HG02623 (cell line): Measurements from ENCODE around the gene ABCD3.
A peak's percentile ranks its signal among the peaks of the same experiment; 100 is the strongest.

Experiments
- ATAC-seq: cut with Tn5 transposase; IDR thresholded peaks from one replicate; pipeline ENCODE4 v1.9.1; 2021; ENCODE audit warnings: moderate library complexity; ENCODE audit not compliant: unreplicated experiment

The ABCD3 gene

DNA sequence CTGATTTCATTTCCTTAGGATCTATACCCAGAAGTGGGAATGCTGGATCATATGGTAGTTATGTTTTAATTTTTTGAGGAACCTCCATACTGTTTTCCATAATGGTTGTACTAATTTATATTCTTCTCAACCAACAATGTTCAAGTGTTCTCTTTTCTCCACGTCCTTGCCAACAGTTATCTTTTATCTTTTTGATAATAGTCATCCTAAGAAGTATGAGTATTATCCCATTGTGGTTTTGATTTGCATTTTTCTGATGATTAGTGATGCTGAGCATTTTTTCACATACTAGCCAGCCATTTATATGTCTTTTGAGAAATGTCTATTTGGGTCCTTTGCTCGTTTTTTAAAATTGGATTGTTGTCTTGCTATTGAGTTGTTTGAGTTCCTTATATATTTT lies 38.5 kb downstream of the ABCD3 start:
- no peak for ATAC-seq

DNA sequence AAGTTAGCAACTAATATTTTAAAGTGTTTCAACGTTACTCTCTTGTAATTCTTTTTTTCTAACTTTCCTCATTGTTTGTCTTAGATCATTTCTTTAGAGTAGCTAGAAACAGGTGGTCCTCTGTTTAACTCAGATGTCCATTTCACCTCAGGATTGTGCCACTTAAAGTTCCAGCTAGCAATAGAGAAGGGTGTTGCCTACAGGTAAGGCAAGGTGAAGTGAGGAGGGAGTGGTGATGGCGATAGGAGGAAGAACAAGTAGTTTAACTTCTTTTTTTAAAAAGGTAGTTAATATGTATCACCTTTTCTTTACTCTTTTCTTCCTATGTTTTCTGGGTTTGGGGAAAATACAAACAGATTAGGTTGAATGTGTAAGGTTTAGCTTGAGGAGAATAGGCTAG lies 44.4 kb downstream of the ABCD3 start:
- no peak for ATAC-seq

DNA sequence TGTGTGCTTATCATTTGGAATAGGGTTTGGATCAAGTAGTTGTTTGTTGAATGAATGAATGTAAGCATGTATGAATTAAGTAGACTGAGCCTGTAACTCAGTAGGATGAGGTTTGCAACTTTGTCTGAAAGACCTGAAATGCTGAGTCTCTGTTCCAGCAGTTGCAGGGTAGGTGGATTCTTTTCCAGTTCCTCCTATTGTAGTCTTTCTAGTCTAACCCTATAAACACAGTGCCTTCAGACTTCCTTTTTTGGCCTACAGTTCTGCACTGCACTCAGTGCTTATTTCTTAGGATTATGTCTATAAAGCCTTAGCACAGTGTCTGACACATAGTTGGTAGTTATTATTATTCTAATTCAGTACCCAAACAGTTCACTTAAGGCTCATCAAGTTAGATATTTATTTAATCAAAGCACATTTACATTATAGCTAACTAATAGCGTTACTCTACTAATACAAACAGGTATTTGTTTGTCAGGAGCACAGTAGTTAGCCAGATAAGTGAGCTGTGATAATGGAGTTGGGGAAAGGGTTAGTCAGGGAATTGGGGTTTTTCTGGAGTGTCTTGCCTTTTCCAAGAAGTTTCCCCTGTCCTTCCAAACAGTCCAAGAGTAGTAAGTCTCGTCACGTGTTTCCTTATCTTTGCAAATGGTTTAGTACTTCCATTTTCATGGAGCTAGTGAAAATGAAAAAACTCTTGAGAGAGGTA lies 45.0 kb downstream of the ABCD3 start:
- ATAC-seq: no peak

DNA sequence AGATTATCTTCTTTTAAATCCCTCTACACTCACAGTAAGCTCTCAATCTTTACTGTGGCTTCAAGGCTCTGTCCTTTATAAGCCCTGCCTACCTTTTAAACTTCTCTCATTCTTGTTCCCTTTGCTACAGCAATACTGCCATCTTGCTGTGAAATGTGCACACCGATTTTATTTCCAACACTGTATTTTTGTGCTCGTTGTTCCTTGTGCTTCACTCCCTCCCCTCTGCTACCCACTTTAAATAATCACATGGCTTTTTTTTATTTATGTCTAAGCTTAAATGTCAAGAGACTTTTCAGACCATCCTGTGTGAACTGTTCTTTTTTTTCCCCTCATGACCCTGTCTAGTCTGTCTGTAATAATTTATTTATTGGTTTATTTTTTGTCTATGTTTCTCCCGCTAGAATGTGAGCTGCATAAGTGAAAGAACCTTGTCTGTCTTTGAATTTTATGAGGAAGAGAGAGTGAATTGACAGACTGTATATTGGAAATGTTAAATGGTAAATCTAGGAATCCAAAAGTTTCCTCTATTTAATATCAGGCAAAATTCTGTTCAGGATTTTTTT lies 45.7 kb downstream of the ABCD3 start:
- ATAC-seq: no peak

DNA sequence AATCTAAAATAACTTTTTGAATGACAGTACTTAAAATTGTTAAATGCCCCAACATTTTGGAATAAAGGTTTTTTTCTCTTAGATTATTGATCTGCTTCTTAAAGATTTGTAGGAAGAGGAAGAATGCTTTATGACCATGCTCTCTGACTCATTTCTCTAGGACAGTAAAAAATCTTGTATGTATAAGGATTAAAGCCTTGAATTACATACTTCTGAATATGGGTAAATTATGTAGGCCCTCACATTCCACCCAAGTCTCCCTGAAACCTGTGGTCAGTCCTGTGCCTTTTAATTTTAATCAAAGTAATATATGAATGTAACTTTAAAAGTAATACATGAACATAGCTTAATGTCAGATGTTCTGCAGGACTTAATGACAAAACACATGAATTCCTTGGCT lies 50.5 kb downstream of the ABCD3 start:
- ATAC-seq: no peak

DNA sequence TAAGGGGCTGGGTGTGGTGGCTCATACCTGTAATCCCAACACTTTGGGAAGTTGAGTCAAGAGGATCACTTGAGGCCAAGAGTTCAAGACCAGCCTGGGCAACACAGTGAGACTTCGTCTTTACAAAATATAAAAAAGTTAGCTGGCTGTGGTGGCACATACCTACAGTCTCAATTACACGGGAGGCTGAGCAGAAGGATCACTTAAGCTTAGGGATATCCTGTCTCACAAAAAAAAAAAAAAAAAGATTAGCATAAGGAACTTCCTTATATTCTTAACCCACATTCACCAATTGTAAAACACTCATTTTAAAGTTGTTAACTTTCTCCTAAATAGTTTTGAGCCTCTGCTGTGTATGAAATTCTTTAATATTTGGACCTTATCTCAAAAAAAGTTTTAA lies 53.1 kb downstream of the ABCD3 start:
- ATAC-seq: no peak

DNA sequence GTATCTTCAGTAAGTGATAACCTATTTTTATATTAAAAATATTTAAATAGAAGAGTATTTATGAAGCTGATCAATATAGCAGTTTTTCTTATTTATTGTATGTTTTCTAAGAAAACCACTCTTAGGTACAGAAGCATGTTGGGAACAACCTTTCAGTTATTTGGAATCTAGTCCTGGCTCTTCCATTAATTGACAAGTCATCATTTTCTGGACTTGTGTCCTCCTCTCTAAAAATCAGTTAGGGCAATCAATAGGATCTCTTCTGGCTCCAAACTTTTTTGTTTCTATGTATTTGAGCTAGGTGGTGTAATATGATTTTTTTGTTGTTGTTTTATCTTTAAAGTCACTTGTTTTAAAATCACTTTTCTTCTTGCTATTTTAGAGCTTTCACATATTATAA lies 57.0 kb downstream of the ABCD3 start:
- ATAC-seq: no peak

DNA sequence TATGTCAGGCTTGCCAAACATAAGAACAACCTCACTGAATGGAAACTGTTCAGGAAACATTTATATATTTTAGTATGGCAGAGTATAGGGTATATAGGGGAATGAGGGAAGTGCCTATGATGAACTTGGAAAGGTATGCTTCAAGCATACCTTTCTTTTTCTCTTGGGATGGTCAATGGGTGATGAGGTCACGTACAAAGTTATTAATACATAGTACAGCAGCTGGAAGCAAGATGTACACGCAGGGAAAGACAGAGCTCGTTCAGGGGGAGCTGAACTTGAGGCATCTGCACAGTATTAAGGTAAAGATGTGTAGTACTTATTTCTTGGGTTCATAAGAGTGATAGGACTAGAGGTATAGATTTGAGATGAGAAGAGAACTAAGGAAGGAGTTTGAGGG lies 61.5 kb downstream of the ABCD3 start:
- ATAC-seq: no peak

DNA sequence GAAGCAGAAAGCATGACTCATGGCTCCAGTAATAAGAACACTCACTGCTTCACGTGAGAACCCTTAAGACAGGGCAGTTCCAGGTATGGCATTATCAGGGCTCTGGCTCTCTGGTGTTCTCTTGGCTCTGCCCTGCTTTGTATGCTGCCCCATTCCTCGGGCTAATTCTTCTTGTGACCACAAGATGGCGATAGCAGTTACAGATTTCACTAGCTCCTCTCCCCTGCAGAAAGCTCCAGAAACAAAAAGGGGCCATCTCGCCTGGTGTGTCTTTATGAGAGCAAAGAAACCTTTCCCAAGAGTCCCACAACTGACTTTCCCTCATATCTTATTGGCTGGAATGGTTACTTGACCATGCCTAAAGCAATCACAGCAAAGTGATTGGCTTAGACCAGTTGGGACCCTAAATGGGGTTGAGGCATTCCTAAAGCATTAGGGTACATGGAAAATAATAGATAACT lies 63.3 kb downstream of the ABCD3 start:
- peak; percentile 89 for ATAC-seq

DNA sequence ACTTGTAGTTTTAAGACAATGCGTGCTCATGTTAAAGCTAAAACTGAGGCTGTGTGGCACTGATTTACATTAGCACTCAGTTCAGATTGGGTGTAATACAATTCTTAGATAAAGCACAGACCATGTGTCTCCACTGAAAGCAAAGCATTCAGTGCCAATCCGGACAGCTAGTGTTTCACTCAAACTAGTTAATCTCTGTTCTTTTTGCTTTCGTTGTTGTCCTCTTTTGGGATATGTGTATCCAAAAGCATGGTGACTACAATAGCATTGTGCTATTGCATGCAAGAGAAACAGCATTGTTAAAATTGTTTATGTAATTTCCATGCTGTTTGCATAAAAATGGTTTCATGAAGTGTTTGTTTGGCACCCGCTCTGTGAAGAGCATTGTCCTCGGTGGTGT lies 68.8 kb downstream of the ABCD3 start:
- no peak for ATAC-seq

DNA sequence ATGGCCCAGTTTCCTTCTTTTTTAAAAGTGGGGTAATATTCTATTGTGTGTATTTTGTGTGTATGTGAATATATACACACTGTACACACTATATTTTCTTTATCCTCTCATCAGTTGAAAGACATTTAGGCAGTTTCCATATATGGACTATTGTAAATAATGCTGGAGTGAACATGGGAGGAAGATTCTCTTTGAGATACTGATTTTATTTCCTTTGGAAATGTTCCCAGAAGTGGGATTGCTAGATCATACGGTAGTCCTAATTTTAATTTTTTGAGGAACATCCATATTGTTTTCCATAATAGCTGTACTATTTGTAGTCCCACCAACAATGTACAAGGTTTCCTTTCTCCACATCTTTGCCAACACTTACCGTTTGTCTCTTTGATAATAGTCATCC lies 72.4 kb downstream of the ABCD3 start:
- no peak for ATAC-seq

DNA sequence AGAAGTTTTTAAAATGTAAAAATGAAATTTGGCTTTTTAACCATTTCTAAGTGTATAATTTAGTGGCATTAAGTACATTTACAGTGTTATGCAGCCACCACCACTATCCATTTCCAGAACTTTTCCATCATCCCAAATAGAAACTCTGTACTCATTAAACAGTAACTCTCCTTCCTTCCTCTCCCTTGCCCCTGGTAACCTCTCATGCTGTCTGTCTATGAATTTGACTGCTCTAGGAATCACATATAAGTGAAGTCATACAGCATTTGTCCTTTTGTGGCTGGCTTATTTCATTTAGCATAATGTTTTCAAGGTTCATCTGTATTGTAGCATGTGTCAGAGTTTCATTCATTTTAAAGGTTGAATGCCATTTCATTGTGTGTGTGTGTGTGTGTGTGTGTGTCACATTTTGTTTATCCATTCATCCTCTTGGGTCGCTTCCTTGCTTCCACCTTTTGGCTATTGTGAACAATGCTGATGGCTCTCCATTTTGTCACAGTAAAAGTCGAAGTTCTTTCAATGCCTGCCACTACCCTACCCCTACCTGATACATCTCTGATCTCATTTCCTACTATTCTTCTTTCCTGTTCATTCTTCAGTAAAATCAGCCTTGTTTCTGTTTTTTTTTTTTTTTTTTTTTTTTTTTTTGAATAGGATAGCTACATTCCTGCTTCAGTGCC lies 78.0 kb downstream of the ABCD3 start:
- ATAC-seq: no peak

DNA sequence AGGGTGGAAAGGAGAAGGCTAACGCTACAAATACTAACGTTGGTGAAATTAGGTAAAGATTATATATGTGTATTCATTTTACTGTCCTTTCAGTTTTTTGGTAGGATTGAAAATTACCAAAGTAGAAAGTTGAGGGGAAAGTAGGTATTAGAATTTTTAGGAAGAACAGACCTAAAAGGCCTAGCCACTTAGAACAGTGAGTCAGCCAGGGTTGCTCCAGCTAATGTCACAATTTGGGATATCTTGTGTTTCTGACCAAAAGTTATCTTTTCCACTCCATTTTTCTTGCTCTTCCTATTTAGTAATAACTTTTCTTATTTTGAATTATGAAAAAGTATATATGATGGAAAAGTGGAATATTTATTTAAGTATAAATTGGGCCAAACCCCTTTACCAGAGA lies 83.2 kb downstream of the ABCD3 start:
- ATAC-seq: no peak

DNA sequence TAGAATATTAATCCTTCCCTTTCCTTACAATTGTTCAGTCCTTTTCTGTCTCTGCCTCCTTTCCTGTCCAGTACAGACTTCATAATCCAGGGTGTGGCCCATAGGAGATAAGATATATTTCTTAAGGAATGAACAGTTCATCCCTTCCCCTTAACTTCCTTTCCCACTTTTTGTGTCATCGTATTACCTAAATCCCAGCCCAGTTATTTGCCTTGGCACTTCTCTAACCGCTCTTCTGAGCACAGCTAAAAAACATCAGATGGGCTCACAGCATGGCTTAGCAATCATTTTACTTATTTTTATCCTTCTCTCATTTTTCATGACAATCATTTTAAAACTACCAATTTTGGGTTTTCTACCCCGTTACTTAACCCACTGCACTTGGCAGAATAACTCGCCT lies 83.7 kb downstream of the ABCD3 start:
- no peak for ATAC-seq

DNA sequence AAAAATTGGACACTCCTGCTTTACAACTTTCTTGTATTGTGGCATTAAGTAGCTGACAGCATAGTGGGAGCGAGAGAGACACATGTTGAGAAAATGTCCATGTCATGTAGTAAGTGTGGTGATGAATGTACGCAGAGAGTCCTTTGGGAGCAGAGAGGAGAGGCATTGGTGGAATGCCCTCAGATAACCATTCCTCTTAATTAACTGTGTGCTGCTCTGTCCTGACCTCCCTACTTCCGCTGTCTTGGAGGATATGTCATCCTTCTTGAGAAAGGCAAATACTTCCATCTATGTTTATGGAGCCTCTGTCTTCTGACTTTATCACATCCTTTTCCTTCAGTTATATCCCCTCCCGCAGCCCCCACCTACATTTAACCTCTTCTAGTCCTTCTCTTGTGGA lies 85.0 kb downstream of the ABCD3 start:
- no peak for ATAC-seq

DNA sequence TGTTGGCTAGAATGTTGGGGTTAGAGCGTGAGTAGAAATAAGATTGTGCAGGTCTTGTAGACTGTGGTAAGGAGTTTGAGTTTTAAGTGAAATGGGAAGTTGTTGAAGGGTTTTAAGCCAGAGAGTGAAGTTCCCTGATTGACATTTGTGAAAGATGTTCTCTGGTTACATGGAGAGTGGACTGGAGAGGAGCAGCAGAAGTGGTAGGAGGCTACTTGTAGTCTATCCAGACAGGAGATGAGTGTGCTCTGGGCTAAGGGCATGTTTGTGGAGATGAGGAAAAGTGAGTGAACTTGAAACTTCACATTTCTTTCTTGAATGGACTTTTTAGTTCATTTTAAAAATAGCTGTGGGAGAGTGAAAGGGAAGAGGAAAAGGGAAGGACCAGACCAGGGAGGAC lies 86.4 kb downstream of the ABCD3 start:
- no peak for ATAC-seq

DNA sequence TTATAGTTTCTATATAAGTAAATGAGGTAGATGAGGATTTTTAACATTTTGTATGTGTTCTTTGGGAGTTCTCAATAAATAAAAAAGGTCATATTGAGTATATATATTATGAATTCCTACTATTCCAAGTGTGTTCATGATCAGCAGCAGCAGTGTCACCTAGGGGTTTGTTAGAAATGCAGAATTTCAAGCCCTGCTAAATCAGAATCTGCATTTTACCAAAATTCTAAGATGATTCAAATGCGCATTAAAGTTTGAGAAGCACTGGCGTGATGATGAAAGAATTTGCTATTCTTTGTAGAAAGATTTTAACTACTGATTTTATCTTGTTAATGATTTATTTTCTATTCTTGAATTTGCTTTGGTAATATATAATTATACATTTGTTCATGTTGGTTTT lies 94.6 kb downstream of the ABCD3 start:
- no peak for ATAC-seq

DNA sequence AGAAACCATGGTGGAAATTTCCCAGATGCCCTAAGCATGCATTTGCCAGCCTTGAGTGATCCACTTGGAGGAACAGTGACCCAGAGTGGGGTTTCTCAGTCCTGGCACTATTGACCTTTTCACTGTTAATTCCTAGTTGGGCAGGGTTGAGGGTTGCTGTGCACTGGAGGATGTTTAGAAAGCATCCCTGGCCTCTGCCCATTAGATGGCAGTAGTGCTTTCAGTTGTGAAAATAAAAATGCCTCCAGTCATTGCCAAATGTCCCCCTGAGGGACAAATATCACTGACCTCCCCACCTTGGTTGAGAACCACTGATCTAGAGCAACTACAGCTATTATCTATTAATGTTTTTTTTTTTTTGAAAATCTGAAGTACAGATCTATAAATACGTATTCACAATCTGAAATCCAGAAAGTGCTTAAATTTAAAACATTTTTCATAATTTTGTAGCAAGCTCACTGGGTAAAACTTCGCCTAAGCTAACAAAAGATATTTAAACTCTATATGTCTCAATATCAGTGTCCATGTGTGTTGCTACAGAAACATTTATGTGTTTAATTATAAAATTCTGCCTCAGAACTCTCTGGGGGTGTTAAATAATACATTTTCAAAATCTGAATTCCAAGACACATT lies 96.0 kb downstream of the ABCD3 start:
- ATAC-seq: no peak

DNA sequence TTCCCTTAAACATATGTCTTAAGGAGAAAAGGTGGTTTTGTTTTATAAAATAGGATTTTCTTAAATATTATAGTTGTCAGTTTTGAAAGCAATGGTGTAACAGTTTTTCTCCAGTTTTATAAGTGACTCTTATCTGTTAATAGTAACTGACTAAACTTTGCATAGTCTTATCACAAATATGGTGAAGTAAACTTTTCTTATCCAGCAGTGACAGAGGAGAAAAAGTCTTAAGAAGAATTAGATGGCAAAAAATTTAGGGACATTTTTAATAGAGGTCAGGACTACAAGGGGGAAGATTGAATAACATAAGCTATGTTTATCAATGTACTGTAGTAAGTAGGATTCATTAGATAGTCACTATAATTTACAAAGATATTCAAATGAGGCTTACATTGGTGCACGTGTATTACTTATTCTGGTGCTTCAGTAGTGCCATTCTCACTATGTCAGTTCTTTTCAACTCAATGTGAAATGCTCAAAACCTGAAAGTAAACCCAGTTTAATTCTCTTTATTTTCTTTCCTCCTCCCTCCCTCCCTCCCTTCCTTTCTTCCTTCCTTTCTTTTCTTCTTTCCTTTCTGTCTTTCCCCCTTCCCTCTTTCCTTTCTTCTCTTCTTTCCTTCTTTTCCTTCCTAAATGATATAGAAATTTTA lies 97.2 kb downstream of the ABCD3 start:
- no peak for ATAC-seq

DNA sequence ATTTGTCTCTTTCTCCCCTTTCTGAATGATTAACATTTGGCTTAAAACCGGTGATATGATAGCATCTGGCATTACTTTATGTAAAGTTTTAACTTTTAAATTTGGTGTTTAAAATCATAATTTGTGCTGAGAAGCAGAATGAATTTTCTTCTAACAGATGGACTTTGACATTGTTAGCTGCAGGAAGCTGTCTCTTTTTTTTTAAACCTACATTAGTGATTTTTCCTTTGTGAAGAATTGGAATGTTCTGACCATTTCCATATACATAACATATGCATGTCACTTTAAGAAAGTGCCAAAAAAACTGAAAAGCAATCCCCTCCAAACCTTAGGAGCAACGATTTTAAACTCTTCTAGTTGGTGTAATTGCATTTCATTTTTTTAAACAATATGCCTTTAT lies 101.2 kb downstream of the ABCD3 start:
- ATAC-seq: no peak

DNA sequence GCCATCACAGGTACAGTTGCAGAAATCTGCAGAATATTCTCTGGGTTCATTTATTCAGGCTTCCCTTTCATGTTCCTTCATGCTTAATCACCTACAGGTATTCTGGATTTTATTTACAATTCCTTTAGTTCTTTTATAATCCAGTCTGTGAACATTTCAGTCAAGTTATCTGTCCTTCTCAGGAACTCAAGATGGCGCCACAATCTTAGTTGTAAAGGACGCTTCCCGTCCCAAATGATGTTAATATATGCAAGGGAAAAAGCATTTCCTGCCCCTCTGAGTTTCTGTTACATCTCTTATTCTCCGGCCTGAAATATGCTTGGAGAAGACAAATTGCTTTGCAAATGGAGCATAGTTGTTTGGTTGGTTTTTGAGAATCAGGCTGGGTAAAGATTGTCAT lies 104.1 kb downstream of the ABCD3 start:
- ATAC-seq: no peak

DNA sequence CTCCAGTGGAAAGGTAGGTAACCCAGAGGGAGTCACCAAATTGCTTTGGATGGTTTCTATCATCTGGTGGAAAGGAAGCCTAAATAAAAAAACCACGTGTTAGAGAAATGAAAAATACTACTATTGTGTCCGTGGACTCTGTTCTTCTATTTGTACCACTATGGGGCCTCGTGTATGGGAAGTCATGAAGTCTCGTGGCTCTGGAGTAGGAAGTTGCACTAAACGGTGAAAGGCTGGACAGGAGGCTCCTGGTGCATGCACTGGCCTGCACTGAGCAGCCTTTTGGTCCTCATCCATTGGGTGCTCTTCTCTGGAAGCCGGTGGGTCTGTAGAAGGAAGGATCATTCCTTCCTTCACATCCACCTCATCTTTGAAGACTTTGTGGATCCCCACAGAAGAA lies 106.3 kb downstream of the ABCD3 start:
- no peak for ATAC-seq
